ENCODE data around the gene STX18.

DNA sequence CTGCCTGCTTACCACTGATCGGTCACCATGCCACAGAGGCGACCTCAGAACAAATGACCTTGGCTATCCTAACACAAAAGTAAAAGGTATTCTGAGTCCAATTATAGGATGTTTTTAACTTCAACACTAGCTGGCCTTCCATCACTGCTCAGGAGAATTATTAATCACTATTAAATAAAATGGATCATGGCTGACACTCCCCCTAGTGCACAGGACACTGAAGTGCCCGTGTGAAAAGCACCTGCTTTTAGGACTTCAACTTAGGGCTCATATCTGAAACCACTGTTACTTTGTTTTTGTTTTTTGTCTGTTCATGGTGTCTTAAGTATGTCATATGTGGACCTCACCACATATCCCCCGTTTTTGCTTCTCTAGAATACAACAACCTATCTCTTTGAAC, 33.9 kb downstream of the STX18 start:
- TF ChIP-seq, protein P1, sequence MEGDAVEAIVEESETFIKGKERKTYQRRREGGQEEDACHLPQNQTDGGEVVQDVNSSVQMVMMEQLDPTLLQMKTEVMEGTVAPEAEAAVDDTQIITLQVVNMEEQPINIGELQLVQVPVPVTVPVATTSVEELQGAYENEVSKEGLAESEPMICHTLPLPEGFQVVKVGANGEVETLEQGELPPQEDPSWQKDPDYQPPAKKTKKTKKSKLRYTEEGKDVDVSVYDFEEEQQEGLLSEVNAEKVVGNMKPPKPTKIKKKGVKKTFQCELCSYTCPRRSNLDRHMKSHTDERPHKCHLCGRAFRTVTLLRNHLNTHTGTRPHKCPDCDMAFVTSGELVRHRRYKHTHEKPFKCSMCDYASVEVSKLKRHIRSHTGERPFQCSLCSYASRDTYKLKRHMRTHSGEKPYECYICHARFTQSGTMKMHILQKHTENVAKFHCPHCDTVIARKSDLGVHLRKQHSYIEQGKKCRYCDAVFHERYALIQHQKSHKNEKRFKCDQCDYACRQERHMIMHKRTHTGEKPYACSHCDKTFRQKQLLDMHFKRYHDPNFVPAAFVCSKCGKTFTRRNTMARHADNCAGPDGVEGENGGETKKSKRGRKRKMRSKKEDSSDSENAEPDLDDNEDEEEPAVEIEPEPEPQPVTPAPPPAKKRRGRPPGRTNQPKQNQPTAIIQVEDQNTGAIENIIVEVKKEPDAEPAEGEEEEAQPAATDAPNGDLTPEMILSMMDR (IDR thresholded peaks at IDR 0.05; ENCODE audit: borderline replicate concordance, extremely low read depth, low read length, poor library complexity, severe bottlenecking): peak; percentile 50
- no peak for TF ChIP-seq EZH2 (IDR thresholded peaks at IDR 0.05; ENCODE audit: borderline replicate concordance, low read depth, low read length, severe bottlenecking)

Data from DND-41 (cell line).